HEK293 (cell line): ENCODE results near the gene ATPAF2.

ENCODE experiments used
- CTCF ChIA-PET: fragments of 350-600 bp; formaldehyde crosslinking; extraction: SDS; loops from one replicate; lab custom pipeline; 2021; ENCODE audit warnings: antibody characterized with exemption; lab: Yijun Ruan, JAX
- POLR2A ChIA-PET: fragments of 300-600 bp; formaldehyde crosslinking; extraction: SDS; loops from one replicate; lab custom pipeline; 2020; ENCODE audit warnings: antibody characterized with exemption, inconsistent platforms; lab: Yijun Ruan, JAX
- H3K27ac ChIP-seq: fragments of 200-500 bp; sonication (Bioruptor generic); 2 replicates; pipeline ENCODE4 v1.5.1; 2014; ENCODE audit warnings: low read depth, low read length, control low read depth, inconsistent platforms; ENCODE audit errors: extremely low read depth
- H3K36me3 ChIP-seq, 2 experiments: fragments of 200-500 bp in 1 of 2; sonication (Bioruptor generic) in 1 of 2; 1 replicate in 1 of 2; 2 replicates in 1 of 2; pipeline ENCODE4 v1.5.1; 2014 to 2017; ENCODE audit warnings: inconsistent platforms in 2 of 2, low read length in 2 of 2; ENCODE audit not compliant: control insufficient read depth in 2 of 2, insufficient read depth in 1 of 2
- H3K4me1 ChIP-seq: fragments of 200-500 bp; sonication (Bioruptor generic); 2 replicates; pipeline ENCODE4 v1.5.1; 2014; ENCODE audit warnings: mild to moderate bottlenecking, low read length, inconsistent platforms; ENCODE audit not compliant: control insufficient read depth, insufficient read depth
- H3K4me3 ChIP-seq: 2 replicates; pipeline ENCODE4 v1.5.1; 2011; ENCODE audit warnings: low read depth, mild to moderate bottlenecking, control low read depth, low read length, moderate library complexity
- H3K9me3 ChIP-seq: fragments of 200-500 bp; sonication (Bioruptor generic); 2 replicates; pipeline ENCODE4 v1.5.1; 2014; ENCODE audit warnings: low read depth, low read length, inconsistent platforms; ENCODE audit not compliant: control insufficient read depth, insufficient read depth
- GLI2 ChIP-seq: fragments of 450-650 bp; formaldehyde crosslinking; IDR thresholded peaks from 2 replicates; pipeline ENCODE4; 2017; ENCODE audit warnings: missing biosample characterization, missing genetic modification characterization, low read depth, borderline replicate concordance
- KLF1 ChIP-seq: fragments of 450-650 bp; formaldehyde crosslinking; IDR thresholded peaks from 2 replicates; pipeline ENCODE4 v1.5.1; 2016; ENCODE audit warnings: missing biosample characterization, missing genetic modification characterization
- KLF7 ChIP-seq: fragments of 450-650 bp; formaldehyde crosslinking; IDR thresholded peaks from 2 replicates; pipeline ENCODE4 v1.5.1; 2016; ENCODE audit warnings: missing biosample characterization, missing genetic modification characterization, borderline replicate concordance
- KLF9 ChIP-seq: fragments of 450-650 bp; formaldehyde crosslinking; IDR thresholded peaks from 2 replicates; pipeline ENCODE4 v1.5.1; 2016; ENCODE audit warnings: missing biosample characterization, missing genetic modification characterization, low read depth
- REPIN1 ChIP-seq: fragments of 450-650 bp; formaldehyde crosslinking; IDR thresholded peaks from 2 replicates; pipeline ENCODE4 v1.5.1; 2017; ENCODE audit warnings: missing biosample characterization, missing genetic modification characterization, low read depth
- ZEB2 ChIP-seq: fragments of 450-650 bp; formaldehyde crosslinking; IDR thresholded peaks from 2 replicates; pipeline ENCODE4 v1.5.1; 2016; ENCODE audit warnings: missing biosample characterization, missing genetic modification characterization
- ZFP41 ChIP-seq: fragments of 450-650 bp; formaldehyde crosslinking; IDR thresholded peaks from 2 replicates; pipeline ENCODE4 v1.5.1; 2016; ENCODE audit warnings: missing biosample characterization, missing genetic modification characterization, borderline replicate concordance
- ZNF16 ChIP-seq: fragments of 450-650 bp; formaldehyde crosslinking; IDR thresholded peaks from 2 replicates; pipeline ENCODE4 v1.5.1; 2016; ENCODE audit warnings: low read depth, missing biosample characterization, missing genetic modification characterization
- ZNF23 ChIP-seq: fragments of 450-650 bp; formaldehyde crosslinking; IDR thresholded peaks from 2 replicates; pipeline ENCODE4 v1.5.1; 2016; ENCODE audit warnings: missing biosample characterization, missing genetic modification characterization, borderline replicate concordance
- ZNF341 ChIP-seq: fragments of 450-650 bp; formaldehyde crosslinking; IDR thresholded peaks from 2 replicates; pipeline ENCODE4; 2016; ENCODE audit warnings: low read depth, missing biosample characterization, missing genetic modification characterization
- ZNF473 ChIP-seq: fragments of 450-650 bp; formaldehyde crosslinking; IDR thresholded peaks from 2 replicates; pipeline ENCODE4 v1.5.1; 2017; ENCODE audit warnings: missing biosample characterization, missing genetic modification characterization
- TF ChIP-seq, protein P1 (sequence below): fragments of 450-650 bp; formaldehyde crosslinking; IDR thresholded peaks from 2 replicates; pipeline ENCODE4 v1.5.1; 2016; ENCODE audit warnings: missing biosample characterization, missing genetic modification characterization
- TF ChIP-seq, protein P2 (sequence below): fragments of 450-650 bp; formaldehyde crosslinking; IDR thresholded peaks from 2 replicates; pipeline ENCODE4 v1.5.1; 2016; ENCODE audit warnings: missing biosample characterization, missing genetic modification characterization
- TF ChIP-seq, protein P3 (sequence below): fragments of 450-650 bp; formaldehyde crosslinking; IDR thresholded peaks from 2 replicates; pipeline ENCODE4 v1.5.1; 2017; ENCODE audit warnings: missing biosample characterization, missing genetic modification characterization
- TF ChIP-seq, protein P4 (sequence below): fragments of 450-650 bp; formaldehyde crosslinking; IDR thresholded peaks from 2 replicates; pipeline ENCODE4 v1.5.1; 2016; ENCODE audit warnings: missing biosample characterization, missing genetic modification characterization
- TF ChIP-seq, protein P5 (sequence below): fragments of 450-650 bp; formaldehyde crosslinking; IDR thresholded peaks from 2 replicates; pipeline ENCODE4 v1.5.1; 2016; ENCODE audit warnings: missing biosample characterization, missing genetic modification characterization, low read depth

ATPAF2 gene

DNA sequence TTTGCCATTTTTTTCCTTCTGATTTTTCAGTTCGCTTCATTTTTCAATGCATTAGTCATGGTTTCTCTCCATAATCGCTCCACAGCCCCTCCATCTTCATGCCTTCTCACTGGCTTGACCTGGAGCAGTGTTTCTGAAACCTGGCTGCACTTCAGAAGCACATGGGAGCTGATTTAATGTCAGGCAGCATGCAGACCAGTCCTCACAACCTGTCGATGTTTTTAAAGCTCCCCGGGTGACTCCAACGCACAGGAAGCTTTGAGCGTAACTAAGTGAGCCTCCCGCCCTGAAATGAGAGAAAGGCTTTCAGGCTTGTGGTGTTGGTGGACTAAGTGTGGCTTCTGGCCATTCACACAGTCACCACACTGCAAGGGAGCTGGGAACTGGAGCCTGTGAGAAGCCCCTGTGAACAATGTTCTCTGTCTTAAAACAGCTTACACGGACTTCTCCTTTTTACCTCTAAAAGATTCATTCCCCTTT lies 31.9 kb upstream of the ATPAF2 start (continued):
- TF ChIP-seq, protein P1, sequence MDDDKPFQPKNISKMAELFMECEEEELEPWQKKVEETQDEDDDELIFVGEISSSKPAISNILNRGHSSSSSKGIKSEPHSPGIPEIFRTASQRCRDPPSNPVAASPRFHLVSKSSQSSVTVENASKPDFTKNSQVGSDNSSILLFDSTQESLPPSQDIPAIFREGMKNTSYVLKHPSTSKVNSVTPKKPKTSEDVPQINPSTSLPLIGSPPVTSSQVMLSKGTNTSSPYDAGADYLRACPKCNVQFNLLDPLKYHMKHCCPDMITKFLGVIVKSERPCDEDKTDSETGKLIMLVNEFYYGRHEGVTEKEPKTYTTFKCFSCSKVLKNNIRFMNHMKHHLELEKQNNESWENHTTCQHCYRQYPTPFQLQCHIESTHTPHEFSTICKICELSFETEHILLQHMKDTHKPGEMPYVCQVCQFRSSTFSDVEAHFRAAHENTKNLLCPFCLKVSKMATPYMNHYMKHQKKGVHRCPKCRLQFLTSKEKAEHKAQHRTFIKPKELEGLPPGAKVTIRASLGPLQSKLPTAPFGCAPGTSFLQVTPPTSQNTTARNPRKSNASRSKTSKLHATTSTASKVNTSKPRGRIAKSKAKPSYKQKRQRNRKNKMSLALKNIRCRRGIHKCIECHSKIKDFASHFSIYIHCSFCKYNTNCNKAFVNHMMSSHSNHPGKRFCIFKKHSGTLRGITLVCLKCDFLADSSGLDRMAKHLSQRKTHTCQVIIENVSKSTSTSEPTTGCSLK (tag by site-specific recombination), result no peak
- TF ChIP-seq, protein P2, sequence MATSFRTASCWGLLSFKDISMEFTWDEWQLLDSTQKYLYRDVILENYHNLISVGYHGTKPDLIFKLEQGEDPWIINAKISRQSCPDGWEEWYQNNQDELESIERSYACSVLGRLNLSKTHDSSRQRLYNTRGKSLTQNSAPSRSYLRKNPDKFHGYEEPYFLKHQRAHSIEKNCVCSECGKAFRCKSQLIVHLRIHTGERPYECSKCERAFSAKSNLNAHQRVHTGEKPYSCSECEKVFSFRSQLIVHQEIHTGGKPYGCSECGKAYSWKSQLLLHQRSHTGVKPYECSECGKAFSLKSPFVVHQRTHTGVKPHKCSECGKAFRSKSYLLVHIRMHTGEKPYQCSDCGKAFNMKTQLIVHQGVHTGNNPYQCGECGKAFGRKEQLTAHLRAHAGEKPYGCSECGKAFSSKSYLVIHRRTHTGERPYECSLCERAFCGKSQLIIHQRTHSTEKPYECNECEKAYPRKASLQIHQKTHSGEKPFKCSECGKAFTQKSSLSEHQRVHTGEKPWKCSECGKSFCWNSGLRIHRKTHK (tag by site-specific recombination), result no peak
- TF ChIP-seq, protein P3, sequence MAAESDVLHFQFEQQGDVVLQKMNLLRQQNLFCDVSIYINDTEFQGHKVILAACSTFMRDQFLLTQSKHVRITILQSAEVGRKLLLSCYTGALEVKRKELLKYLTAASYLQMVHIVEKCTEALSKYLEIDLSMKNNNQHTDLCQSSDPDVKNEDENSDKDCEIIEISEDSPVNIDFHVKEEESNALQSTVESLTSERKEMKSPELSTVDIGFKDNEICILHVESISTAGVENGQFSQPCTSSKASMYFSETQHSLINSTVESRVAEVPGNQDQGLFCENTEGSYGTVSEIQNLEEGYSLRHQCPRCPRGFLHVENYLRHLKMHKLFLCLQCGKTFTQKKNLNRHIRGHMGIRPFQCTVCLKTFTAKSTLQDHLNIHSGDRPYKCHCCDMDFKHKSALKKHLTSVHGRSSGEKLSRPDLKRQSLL, result peak; percentile 68
- TF ChIP-seq ZEB2 (no peak), ZNF16 (tag by site-specific recombination) (no peak), ZNF473 (tag by site-specific recombination) (no peak), REPIN1 (tag by site-specific recombination) (no peak), GLI2 (tag by site-specific recombination) (no peak), ZNF341 (tag by site-specific recombination) (no peak), ZFP41 (tag by site-specific recombination) (no peak)
- TF ChIP-seq, protein P4, sequence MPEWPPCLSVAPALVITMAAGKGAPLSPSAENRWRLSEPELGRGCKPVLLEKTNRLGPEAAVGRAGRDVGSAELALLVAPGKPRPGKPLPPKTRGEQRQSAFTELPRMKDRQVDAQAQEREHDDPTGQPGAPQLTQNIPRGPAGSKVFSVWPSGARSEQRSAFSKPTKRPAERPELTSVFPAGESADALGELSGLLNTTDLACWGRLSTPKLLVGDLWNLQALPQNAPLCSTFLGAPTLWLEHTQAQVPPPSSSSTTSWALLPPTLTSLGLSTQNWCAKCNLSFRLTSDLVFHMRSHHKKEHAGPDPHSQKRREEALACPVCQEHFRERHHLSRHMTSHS (tag by site-specific recombination), result no peak

DNA sequence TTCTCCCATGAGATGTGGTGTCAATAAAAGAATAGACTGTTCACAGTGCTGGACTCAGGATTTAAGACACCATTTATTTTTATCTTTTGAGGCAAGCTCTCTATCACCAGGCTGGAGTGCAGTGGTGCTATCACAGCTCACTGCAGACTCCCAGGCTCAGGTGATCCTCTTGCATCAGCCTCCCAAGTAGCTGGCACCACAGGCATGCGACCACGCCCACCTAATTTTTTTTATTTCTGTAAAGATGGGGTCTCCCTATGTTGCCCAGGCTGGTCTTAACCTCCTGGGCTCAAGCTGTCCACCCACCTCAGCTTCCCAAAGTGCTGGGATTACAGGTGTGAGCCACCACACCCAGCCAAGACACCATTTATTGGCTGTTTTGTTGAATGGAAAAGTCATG lies 30.1 kb upstream of the ATPAF2 start:
- peaks cover 2 to 34% of the 10 kb centered on the region in 2 experiments for H3K36me3 ChIP-seq
- CTCF ChIA-PET, result interaction anchor here (0.6 to 1.3 kb wide), 3 partner anchors 24 to 140 kb away, joined by 3 read pairs; no protein-coding TSS in a partner anchor
- TF ChIP-seq KLF1 (tag by site-specific recombination) (0 out of 2 replicates have a peak, but pooled peaks have one; percentile 25), KLF9 (tag by site-specific recombination) (peak; percentile 76; the same call in 1 of the 2 replicates), ZNF23 (no peak), KLF7 (peak; percentile 78)
- TF ChIP-seq, protein P5, sequence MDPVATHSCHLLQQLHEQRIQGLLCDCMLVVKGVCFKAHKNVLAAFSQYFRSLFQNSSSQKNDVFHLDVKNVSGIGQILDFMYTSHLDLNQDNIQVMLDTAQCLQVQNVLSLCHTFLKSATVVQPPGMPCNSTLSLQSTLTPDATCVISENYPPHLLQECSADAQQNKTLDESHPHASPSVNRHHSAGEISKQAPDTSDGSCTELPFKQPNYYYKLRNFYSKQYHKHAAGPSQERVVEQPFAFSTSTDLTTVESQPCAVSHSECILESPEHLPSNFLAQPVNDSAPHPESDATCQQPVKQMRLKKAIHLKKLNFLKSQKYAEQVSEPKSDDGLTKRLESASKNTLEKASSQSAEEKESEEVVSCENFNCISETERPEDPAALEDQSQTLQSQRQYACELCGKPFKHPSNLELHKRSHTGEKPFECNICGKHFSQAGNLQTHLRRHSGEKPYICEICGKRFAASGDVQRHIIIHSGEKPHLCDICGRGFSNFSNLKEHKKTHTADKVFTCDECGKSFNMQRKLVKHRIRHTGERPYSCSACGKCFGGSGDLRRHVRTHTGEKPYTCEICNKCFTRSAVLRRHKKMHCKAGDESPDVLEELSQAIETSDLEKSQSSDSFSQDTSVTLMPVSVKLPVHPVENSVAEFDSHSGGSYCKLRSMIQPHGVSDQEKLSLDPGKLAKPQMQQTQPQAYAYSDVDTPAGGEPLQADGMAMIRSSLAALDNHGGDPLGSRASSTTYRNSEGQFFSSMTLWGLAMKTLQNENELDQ (tag by site-specific recombination), result no peak
- POLR2A ChIA-PET, result no interaction called here
- no peaks in the 10 kb centered on the region for H3K9me3 ChIP-seq
- peaks cover 2% of the 10 kb centered on the region; the same call in 1 of the 2 replicates for H3K4me1 ChIP-seq
- H3K4me3 ChIP-seq, result no peak overlapping the region
- no peak overlapping the region for H3K27ac ChIP-seq
